Left lung (tissue), 10 donors: ENCODE results near the gene TET2. TPM values are rescaled to one million over a fixed set of nuclear protein-coding genes. Genes with fewer than 3 reads are reported as not detected.

ENCODE experiments used
- ATAC-seq: fragments of 200-7000 bp; cut with Tn5 transposase; one replicate; pipeline ENCODE4 v1.9.1; 2020; ENCODE audit warnings: moderate library complexity
- DNase-seq, 4 donors: peaks; one replicate each; pipeline ENCODE4 v3.0.0-alpha.2; 2013 to 2020
- H3K27ac ChIP-seq, 2 donors: fragments of 200-600 bp; sonication (generic) in 1 of 2; one replicate each; pipeline versions ENCODE4 v1.5.0 to v1.8.0; 2020 to 2021
- H3K27me3 ChIP-seq, 2 donors: fragments of 200-600 bp; sonication (generic) in 1 of 2; one replicate each; pipeline versions ENCODE4 v1.5.0 to v1.8.0; 2020 to 2021
- H3K36me3 ChIP-seq, 2 donors: fragments of 200-600 bp; sonication (generic) in 1 of 2; one replicate each; pipeline versions ENCODE4 v1.5.0 to v1.8.0; 2020 to 2021
- H3K4me1 ChIP-seq, 2 donors: fragments of 200-600 bp; one replicate each; pipeline ENCODE4 v1.8.0; 2021
- H3K4me3 ChIP-seq, 2 donors: fragments of 200-600 bp; sonication (generic) in 1 of 2; one replicate each; pipeline versions ENCODE4 v1.5.0 to v1.8.0; 2020 to 2021; ENCODE audit warnings: mild to moderate bottlenecking in 1 of 2
- H3K9me3 ChIP-seq, 2 donors: fragments of 200-600 bp; sonication (generic) in 1 of 2; one replicate each; pipeline versions ENCODE4 v1.5.0 to v1.8.0; 2020 to 2021
- CTCF ChIP-seq, 2 donors: fragments of 200-600 bp; sonication (generic) in 1 of 2; IDR thresholded peaks; one replicate each; pipeline versions ENCODE4 v1.5.0 to v1.8.0; 2021; ENCODE audit warnings: antibody characterized with exemption in 2 of 2
- intact Hi-C, 2 donors: fragments of 100-400 bp; cut with DNase I; formaldehyde crosslinking; loops; one replicate each; pipeline versions ENCODE4 v1.11.2 to v1.14.2; 2022
- polyA plus RNA-seq, 6 donors: library from polyadenylated mRNA; unstranded; fragments of 120-200 nt; gene quantifications; one replicate each; pipeline ENCODE4 v1.2.1, GENCODE V29; 2013; ENCODE audit not compliant: insufficient read length in 6 of 6
- total RNA-seq, 2 donors: library from RNA; stranded (reverse); fragmentation: NEBNext Ultra II Directional; extraction: Animal tissue kit (Norgen Biotek cat#: 25700); gene quantifications; one replicate each; pipeline ENCODE4 v1.2.1, GENCODE V29; 2021
- donor health status: DM: no; HTN: yes; CAD: no.
- donor health status: DM: no; HTN: no; CAD: no.

The TET2 gene
- total and polyA plus RNA-seq, 8 donors: 19.1 to 48.4 (median 41.5) TPM

DNA sequence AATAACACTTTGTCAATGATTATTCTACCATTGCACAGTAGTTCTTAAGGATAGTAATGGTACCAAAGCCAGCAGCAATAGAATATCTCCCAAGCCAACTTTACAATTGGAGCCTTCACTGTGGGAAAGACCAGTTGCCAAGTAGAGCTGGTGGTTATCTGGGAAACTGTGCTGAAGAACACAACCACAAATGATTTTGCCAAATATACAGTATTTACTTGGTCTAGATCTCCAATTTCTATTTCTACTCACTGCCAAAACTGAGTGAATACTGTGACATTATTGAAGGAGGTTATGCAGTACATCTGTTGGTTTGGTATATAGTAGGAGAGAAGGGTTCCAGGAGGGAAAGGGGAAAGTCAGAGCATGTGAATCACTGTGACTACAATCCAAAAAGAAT lies 3.8 kb downstream of the TET2 start:
- H3K27ac ChIP-seq: no peak overlapping the region
- H3K4me3 ChIP-seq: no peak overlapping the region
- H3K27me3 ChIP-seq: no peaks in the 10 kb centered on the region
- no peaks in the 10 kb centered on the region for H3K9me3 ChIP-seq
- TF ChIP-seq CTCF (IDR thresholded peaks at IDR 0.05): no peak
- H3K4me1 ChIP-seq: peaks cover 0 to 60% of the 10 kb centered on the region in 2 donors
- DNase-seq (no peak), ATAC-seq (no peak)
- no peaks in the 10 kb centered on the region for H3K36me3 ChIP-seq
- intact Hi-C loops: no loop called here

DNA sequence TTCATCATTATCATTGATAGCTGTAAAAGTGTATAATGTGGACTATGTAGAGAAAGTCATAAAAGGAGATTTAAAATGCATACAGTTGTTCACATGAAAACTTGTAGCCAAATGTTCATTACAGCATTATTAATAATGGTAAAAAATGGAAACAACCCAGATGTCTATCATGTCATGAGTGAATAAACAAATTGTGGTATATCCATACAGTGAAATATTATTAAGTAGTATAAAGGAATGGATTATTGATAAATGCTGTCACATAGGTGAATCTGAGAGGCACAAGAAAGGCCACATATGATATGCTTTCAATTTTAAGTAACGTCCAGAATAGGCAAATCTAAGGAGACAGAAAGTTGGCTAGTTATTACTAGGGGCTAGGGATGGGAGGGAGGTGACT lies 7.1 kb downstream of the TET2 start:
- Histone ChIP-seq H3K27ac (no peak overlapping the region), H3K4me3 (no peak overlapping the region), H3K27me3 (no peaks in the 10 kb centered on the region), H3K4me1 (peaks cover 0 to 65% of the 10 kb centered on the region in 2 donors), H3K9me3 (no peaks in the 10 kb centered on the region), H3K36me3 (no peaks in the 10 kb centered on the region)
- ATAC-seq (no peak), DNase-seq (no peak)
- no peak for TF ChIP-seq CTCF (IDR thresholded peaks at IDR 0.05)
- intact Hi-C loops: no loop called here

DNA sequence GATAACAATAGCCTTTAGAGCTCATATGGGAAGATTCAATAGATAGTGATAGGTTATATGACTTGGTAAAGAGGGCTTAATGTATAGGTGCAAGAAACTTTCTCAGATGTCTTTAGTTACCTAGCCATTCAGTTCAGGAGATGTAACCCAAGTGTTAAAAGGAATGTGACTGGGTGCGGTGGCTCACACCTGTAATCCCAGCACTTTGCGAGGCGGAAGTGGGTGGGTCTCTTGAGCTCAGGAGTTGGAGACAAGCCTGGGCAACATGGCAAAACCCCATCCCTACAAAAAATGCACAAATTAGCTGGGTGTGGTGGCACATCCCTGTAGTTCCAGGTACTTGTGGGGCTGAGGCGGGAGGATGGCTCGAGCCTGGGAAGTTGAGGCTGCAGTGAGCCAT lies 7.9 kb downstream of the TET2 start:
- no peak overlapping the region for H3K4me3 ChIP-seq
- H3K27me3 ChIP-seq: no peaks in the 10 kb centered on the region
- peak in 1 of 4 donors; percentile 23 for DNase-seq
- H3K27ac ChIP-seq: no peak overlapping the region
- H3K9me3 ChIP-seq: no peaks in the 10 kb centered on the region
- TF ChIP-seq CTCF (IDR thresholded peaks at IDR 0.05): no peak
- no peak for ATAC-seq
- intact Hi-C loops: no loop called here
- peaks cover 0 to 63% of the 10 kb centered on the region in 2 donors for H3K4me1 ChIP-seq
- H3K36me3 ChIP-seq: no peaks in the 10 kb centered on the region

- Histone ChIP-seq H3K27me3 (no peaks in the 10 kb centered on the region), H3K4me1 (peaks cover 0 to 55% of the 10 kb centered on the region in 2 donors), H3K9me3 (no peaks in the 10 kb centered on the region), H3K4me3 (no peak overlapping the region), H3K27ac (no peak overlapping the region), H3K36me3 (no peaks in the 10 kb centered on the region)
- DNase-seq (no peak), ATAC-seq (no peak)
- no peak for TF ChIP-seq CTCF (IDR thresholded peaks at IDR 0.05)
- intact Hi-C loops: no loop called here
Measured at GRCh38 chr4:105155426-105155825, 8.8 kb downstream of the TET2 start.

- ATAC-seq (peak; percentile 93), DNase-seq (peak in 2 of 4 donors; percentile 26 to 44)
- intact Hi-C loops: no loop called here
- no peak for TF ChIP-seq CTCF (IDR thresholded peaks at IDR 0.05)
- Histone ChIP-seq H3K27ac (peak overlapping the region in 1 of 2 donors; percentile 14), H3K27me3 (no peaks in the 10 kb centered on the region), H3K4me1 (peaks cover 0 to 50% of the 10 kb centered on the region in 2 donors), H3K36me3 (no peaks in the 10 kb centered on the region), H3K9me3 (no peaks in the 10 kb centered on the region), H3K4me3 (no peak overlapping the region)
Measured at GRCh38 chr4:105158837-105159236, 12.2 kb downstream of the TET2 start.
